ENCODE data around the gene CCK. TPM values are rescaled to one million over a fixed set of nuclear protein-coding genes. Genes with fewer than 3 reads are reported as not detected.

The CCK gene
- total RNA-seq, 5 donors from 2014 or later (not counting 1 experiment from before 2014, with no cell fraction given): not detected

- Mint-ChIP-seq H3K9me3 (no peaks in the 10 kb centered on the region), H3K4me3 (no peak overlapping the region), H3K27ac (no peak overlapping the region), H3K36me3 (peaks cover 33% of the 10 kb centered on the region), H3K4me1 (no peaks in the 10 kb centered on the region), H3K27me3 (no peaks in the 10 kb centered on the region)
- ChIA-PET CTCF (interaction anchor here in 1 of 2 donors (0.8 kb wide), 1 partner anchor 20 kb away, joined by 3 read pairs; no protein-coding TSS in a partner anchor), POLR2A (no interaction called here)
- H3K9me3 ChIP-seq: no peaks in the 10 kb centered on the region
- peaks cover 0 to 8% of the 10 kb centered on the region in 2 experiments for H3K27me3 ChIP-seq (replicated peaks in 1 of 2; ENCODE audit: control insufficient read depth in 2 of 2, extremely low read depth in 1 of 2, insufficient read depth in 2 of 2, low read length in 1 of 2)
- no peak overlapping the region for H3K27ac ChIP-seq (ENCODE audit: low read length)
- H3K4me3 ChIP-seq (ENCODE audit: control insufficient read depth in 1 of 2, extremely low read depth in 1 of 2, low read length in 1 of 2): no peak overlapping the region
- H3K36me3 ChIP-seq (ENCODE audit: control insufficient read depth in 2 of 2, extremely low read depth in 1 of 2, insufficient read depth in 1 of 2, low read length in 1 of 2): peaks cover 15 to 17% of the 10 kb centered on the region in 2 donors
- peaks cover 0 to 2% of the 10 kb centered on the region in 2 experiments for H3K4me1 ChIP-seq (ENCODE audit: control insufficient read depth in 1 of 2, extremely low read depth in 1 of 2, insufficient read depth in 2 of 2, low read length in 2 of 2)
- WGBS (ENCODE audit: insufficient coverage): no CpG with 5 or more reads among the region's 5 CpGs
- ATAC-seq (replicated peaks in 1 of 4) (no peak), DNase-seq (no peak)
Observed at GRCh38 chr3:42225486-42226363, 40.3 kb downstream of the CCK start.

GRCh38 chr3:42224658-42225421, 41.1 kb downstream of the CCK start:
- Histone ChIP-seq H3K36me3 (ENCODE audit: control insufficient read depth in 2 of 2, extremely low read depth in 1 of 2, insufficient read depth in 1 of 2, low read length in 1 of 2) (peaks cover 15 to 22% of the 10 kb centered on the region in 2 donors), H3K4me3 (ENCODE audit: control insufficient read depth in 1 of 2, extremely low read depth in 1 of 2, low read length in 1 of 2) (no peak overlapping the region), H3K9me3 (no peaks in the 10 kb centered on the region), H3K27me3 (replicated peaks in 1 of 2; ENCODE audit: control insufficient read depth in 2 of 2, extremely low read depth in 1 of 2, insufficient read depth in 2 of 2, low read length in 1 of 2) (peaks cover 0 to 5% of the 10 kb centered on the region in 2 experiments), H3K27ac (ENCODE audit: low read length) (no peak overlapping the region), H3K4me1 (ENCODE audit: control insufficient read depth in 1 of 2, extremely low read depth in 1 of 2, insufficient read depth in 2 of 2, low read length in 2 of 2) (peaks cover 0 to 2% of the 10 kb centered on the region in 2 experiments)
- peaks cover 40% of the 10 kb centered on the region for H3K36me3 Mint-ChIP-seq
- ATAC-seq (replicated peaks in 1 of 4) (no peak), DNase-seq (no peak)
- H3K27me3 Mint-ChIP-seq: no peaks in the 10 kb centered on the region
- POLR2A ChIA-PET: no interaction called here
- CTCF ChIA-PET: interaction anchor here in 1 of 2 donors (0.7 to 0.8 kb wide), 2 partner anchors 21 to 126 kb away, joined by 3 to 5 read pairs; no protein-coding TSS in a partner anchor
- H3K27ac Mint-ChIP-seq: no peak overlapping the region
- H3K4me3 Mint-ChIP-seq: no peak overlapping the region
- no peaks in the 10 kb centered on the region for H3K9me3 Mint-ChIP-seq
- WGBS (ENCODE audit: insufficient coverage): 89% methylated on average over 5 of the region's 12 CpGs
- H3K4me1 Mint-ChIP-seq: peaks cover 0 to 5% (median 0%) of the 10 kb centered on the region in 3 donors

GRCh38 chr3:42224178-42224577, 41.8 kb downstream of the CCK start:
- no peaks in the 10 kb centered on the region for H3K9me3 ChIP-seq
- no peak for DNase-seq
- H3K36me3 Mint-ChIP-seq: peaks cover 41% of the 10 kb centered on the region
- no peak overlapping the region for H3K4me3 ChIP-seq (ENCODE audit: control insufficient read depth in 1 of 2, extremely low read depth in 1 of 2, low read length in 1 of 2)
- CTCF ChIA-PET: interaction anchor here in 1 of 2 donors (0.6 to 0.7 kb wide), 2 partner anchors 14 to 125 kb away, joined by 5 to 8 read pairs; no protein-coding TSS in a partner anchor
- peaks cover 0 to 6% (median 0%) of the 10 kb centered on the region in 3 donors for H3K4me1 Mint-ChIP-seq
- no peaks in the 10 kb centered on the region for H3K9me3 Mint-ChIP-seq
- H3K4me3 Mint-ChIP-seq: no peak overlapping the region
- H3K36me3 ChIP-seq (ENCODE audit: control insufficient read depth in 2 of 2, extremely low read depth in 1 of 2, insufficient read depth in 1 of 2, low read length in 1 of 2): peaks cover 15 to 22% of the 10 kb centered on the region in 2 donors
- 95% methylated on average over 6 of the region's 9 CpGs for WGBS (ENCODE audit: insufficient coverage)
- no peaks in the 10 kb centered on the region for H3K27me3 ChIP-seq (replicated peaks in 1 of 2; ENCODE audit: control insufficient read depth in 2 of 2, extremely low read depth in 1 of 2, insufficient read depth in 2 of 2, low read length in 1 of 2)
- no peak overlapping the region for H3K27ac Mint-ChIP-seq
- peaks cover 0 to 2% of the 10 kb centered on the region in 2 experiments for H3K4me1 ChIP-seq (ENCODE audit: control insufficient read depth in 1 of 2, extremely low read depth in 1 of 2, insufficient read depth in 2 of 2, low read length in 2 of 2)
- H3K27me3 Mint-ChIP-seq: no peaks in the 10 kb centered on the region
- ATAC-seq (replicated peaks in 1 of 4): no peak
- POLR2A ChIA-PET: no interaction called here
- no peak overlapping the region for H3K27ac ChIP-seq (ENCODE audit: low read length)

GRCh38 chr3:42222942-42223693, 42.9 kb downstream of the CCK start:
- ChIA-PET CTCF (interaction anchor here in 1 of 2 donors (1.0 kb wide), 1 partner anchor 32 kb away, joined by 3 read pairs; no protein-coding TSS in a partner anchor), POLR2A (no interaction called here)
- Histone ChIP-seq H3K27ac (ENCODE audit: low read length) (no peak overlapping the region), H3K9me3 (no peaks in the 10 kb centered on the region), H3K4me1 (ENCODE audit: control insufficient read depth in 1 of 2, extremely low read depth in 1 of 2, insufficient read depth in 2 of 2, low read length in 2 of 2) (peaks cover 0 to 2% of the 10 kb centered on the region in 2 experiments), H3K36me3 (ENCODE audit: control insufficient read depth in 2 of 2, extremely low read depth in 1 of 2, insufficient read depth in 1 of 2, low read length in 1 of 2) (peaks cover 15 to 22% of the 10 kb centered on the region in 2 donors), H3K4me3 (ENCODE audit: control insufficient read depth in 1 of 2, extremely low read depth in 1 of 2, low read length in 1 of 2) (no peak overlapping the region), H3K27me3 (replicated peaks in 1 of 2; ENCODE audit: control insufficient read depth in 2 of 2, extremely low read depth in 1 of 2, insufficient read depth in 2 of 2, low read length in 1 of 2) (no peaks in the 10 kb centered on the region)
- no peak for DNase-seq
- Mint-ChIP-seq H3K4me1 (peaks cover 2 to 12% (median 6%) of the 10 kb centered on the region in 3 donors), H3K27ac (no peak overlapping the region), H3K27me3 (no peaks in the 10 kb centered on the region), H3K9me3 (no peaks in the 10 kb centered on the region), H3K4me3 (no peak overlapping the region), H3K36me3 (peaks cover 41% of the 10 kb centered on the region)
- ATAC-seq (replicated peaks in 1 of 4): no peak
- WGBS (ENCODE audit: insufficient coverage): 97% methylated on average over 20 of the region's 31 CpGs

- peak overlapping the region in 1 of 2 donors; percentile 66 for H3K27ac Mint-ChIP-seq
- ATAC-seq (replicated peaks in 1 of 4): no peak
- H3K36me3 ChIP-seq (ENCODE audit: control insufficient read depth in 2 of 2, extremely low read depth in 1 of 2, insufficient read depth in 1 of 2, low read length in 1 of 2): peaks cover 20 to 22% of the 10 kb centered on the region in 2 donors
- ChIA-PET POLR2A (no interaction called here), CTCF (no interaction called here)
- H3K27me3 ChIP-seq (replicated peaks in 1 of 2; ENCODE audit: control insufficient read depth in 2 of 2, extremely low read depth in 1 of 2, insufficient read depth in 2 of 2, low read length in 1 of 2): no peaks in the 10 kb centered on the region
- H3K4me1 Mint-ChIP-seq: peaks cover 27 to 37% (median 31%) of the 10 kb centered on the region in 3 donors
- DNase-seq: no peak
- no peak overlapping the region for H3K4me3 ChIP-seq (ENCODE audit: control insufficient read depth in 1 of 2, extremely low read depth in 1 of 2, low read length in 1 of 2)
- H3K9me3 Mint-ChIP-seq: no peaks in the 10 kb centered on the region
- H3K27me3 Mint-ChIP-seq: no peaks in the 10 kb centered on the region
- peaks cover 38% of the 10 kb centered on the region for H3K36me3 Mint-ChIP-seq
- H3K4me1 ChIP-seq (ENCODE audit: control insufficient read depth in 1 of 2, extremely low read depth in 1 of 2, insufficient read depth in 2 of 2, low read length in 2 of 2): peaks cover 18% of the 10 kb centered on the region in 2 experiments
- H3K9me3 ChIP-seq: no peaks in the 10 kb centered on the region
- 68% methylated on average over 5 of the region's 17 CpGs for WGBS (ENCODE audit: insufficient coverage)
- H3K4me3 Mint-ChIP-seq: no peak overlapping the region
- H3K27ac ChIP-seq (ENCODE audit: low read length): no peak overlapping the region
Observed at GRCh38 chr3:42220436-42221121, 45.4 kb downstream of the CCK start.

All from T-cell (primary cell).